Activated CD4-positive, alpha-beta T cell treated with anti-CD3 and anti-CD28 coated beads for 4 hours (primary cell): ENCODE results near the gene SMTNL1.
A peak's percentile ranks its signal among the peaks of the same experiment; 100 is the strongest.
"Not testable (repeated sequence)": the region's sequence is repeated elsewhere in the genome, so short reads cannot be mapped to it uniquely, and the experiment has no call there.

ENCODE experiments used
- DNase-seq, 2 donors: peaks; one replicate each; pipeline ENCODE4 v3.0.0-alpha.2; 2020

The SMTNL1 gene

DNA sequence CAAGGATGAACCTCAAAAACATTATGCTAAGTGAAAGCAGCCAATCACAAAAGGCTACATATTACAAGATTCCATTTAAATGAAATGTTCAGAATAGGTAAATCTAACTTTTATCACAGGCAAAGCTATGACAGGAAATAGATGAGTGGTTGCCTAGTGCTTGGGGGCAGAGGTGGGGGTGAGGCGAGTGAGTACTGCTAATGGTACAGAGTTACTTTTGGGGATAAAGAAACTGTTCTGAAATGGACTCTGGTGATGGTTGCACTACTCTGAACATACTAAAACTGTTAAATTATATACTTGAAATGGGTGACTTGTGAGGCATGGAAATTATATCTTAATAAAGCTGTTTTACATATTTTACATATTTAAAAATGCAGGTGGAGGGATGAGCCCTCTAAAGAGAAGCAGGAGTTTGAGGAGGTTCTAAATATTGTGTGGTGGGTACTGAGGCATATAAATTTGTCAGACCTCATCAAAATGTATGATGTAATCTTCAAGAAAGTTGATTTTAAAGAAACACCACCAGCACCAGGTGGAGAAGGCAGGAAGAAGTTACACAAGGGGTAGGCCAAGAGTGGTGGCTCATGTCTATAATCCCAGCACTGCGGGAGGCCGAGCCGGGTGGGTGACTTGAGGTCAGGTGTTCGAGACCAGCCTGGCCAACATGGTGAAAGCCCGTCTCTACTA, 25.5 kb upstream of the SMTNL1 start:
- no peak for DNase-seq

GRCh38 chr11:57512646-57513451, 24.5 kb upstream of the SMTNL1 start:
- DNase-seq = no peak

DNA sequence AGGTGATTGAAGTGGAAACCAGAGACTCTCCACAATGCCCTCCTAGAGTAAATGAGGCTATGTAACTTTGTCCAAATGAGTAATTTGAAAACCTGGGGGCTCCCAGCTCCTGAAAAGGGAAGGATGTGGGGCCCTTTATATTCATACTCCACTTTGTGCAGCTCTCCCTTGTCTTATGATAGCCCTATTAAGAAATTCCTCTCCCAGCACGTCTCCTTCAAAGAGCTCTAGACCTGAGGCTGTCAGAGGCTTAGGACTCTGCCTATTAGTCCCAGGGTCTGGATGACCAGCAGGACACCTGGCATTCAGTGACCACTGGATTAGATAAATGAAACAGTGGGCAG, 24.0 kb upstream of the SMTNL1 start:
- no peak for DNase-seq

DNA sequence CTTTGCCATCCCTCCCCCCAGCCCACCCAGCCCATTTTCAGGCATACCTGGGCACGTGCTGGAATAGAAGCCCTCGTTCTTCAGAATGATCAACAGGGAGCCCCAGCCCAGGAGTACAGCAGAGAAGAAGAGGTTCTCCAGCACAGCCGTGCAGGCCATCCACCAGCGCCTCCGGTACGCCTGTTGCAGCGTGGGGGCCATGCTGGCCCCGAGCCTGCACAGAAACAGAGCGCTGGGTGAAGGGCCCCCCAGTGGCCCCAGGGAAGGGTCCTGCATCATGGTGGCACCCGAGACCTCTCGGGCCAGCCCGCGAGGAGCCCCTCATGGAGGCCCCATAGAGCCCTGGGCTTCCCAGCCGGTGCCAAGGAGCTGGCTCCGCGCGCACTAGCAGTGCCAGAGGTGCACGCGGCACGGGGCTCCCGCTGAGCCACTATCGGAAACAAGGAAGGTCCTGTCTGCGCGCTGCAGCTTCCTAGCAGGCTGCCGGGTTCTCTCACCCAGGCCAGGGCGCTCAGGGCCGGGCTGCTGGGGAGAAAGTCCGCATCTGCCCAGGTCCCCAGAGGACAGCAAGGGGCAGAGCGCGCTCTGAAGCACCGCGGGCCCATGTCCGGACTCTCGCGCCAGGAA, 23.4 kb upstream of the SMTNL1 start:
- peak; percentile 31 to 35 for DNase-seq

- DNase-seq = peak; percentile 39 to 53
These were observed 22.7 kb upstream of the SMTNL1 start for GRCh38 chr11:57514538-57515331.

GRCh38 chr11:57515332-57516060, 21.9 kb upstream of the SMTNL1 start, which contains the start of gene SLC43A1:
SLC43A1 (minus strand) TSS chr11:57515702; CDS start chr11:57514111, 1,591 bp downstream.
- peak; percentile 22 to 37 for DNase-seq

DNA sequence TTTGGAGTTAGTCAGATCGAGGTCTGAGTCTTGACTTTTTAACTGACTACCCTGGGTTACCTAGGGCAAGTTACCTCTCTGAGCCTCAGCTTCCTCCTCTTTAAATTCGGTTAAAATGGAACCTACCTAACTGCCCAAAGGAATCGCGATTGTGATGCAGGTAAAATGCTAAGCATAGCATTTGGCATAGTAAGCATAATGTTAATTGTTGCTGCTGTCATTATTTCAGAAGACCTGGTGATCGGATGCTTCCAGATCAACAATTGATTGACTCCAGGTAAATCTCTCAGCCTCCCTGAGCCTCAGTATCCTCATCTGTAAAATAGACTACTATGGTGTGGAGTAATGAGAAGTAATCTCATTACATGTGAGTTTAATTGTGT, 21.3 kb upstream of the SMTNL1 start:
- no peak for DNase-seq

DNA sequence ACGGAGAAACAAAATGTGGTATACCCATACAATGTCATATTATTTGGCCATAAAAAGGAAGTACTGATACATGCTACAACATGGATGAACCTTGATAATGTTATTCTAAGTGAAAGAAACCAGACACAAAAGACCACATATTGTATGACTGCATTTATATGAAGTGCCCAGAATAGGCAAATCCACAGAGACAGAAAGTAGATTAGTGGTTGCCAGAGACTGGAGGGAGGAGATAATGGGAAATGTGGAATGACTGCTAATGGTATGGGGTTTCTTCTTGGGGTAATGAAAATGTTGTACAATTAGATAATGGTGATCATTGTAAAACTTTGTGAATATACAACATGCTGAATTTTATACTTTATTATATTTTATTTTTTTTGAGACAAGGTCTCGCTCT, 16.3 kb upstream of the SMTNL1 start:
- no peak for DNase-seq

DNA sequence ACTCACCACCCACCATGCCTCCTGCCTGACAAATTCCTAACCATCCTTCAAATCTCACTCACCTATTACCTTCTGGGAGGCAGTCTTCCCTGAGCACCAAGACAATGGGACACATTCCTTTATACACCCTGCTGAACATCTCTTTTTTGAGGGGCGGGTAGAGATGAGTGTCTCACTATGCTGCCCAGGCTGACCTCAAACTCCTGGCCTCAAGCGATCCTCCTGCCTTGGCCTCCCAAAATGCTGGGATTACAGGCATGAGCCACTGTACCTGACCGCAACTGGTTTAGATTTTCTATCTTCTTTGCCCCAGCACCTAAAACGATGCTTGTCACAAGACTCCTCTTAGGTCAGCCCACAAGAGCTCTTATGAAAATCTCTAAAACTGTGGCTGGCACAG, 14.0 kb upstream of the SMTNL1 start:
- DNase-seq = no peak

DNA sequence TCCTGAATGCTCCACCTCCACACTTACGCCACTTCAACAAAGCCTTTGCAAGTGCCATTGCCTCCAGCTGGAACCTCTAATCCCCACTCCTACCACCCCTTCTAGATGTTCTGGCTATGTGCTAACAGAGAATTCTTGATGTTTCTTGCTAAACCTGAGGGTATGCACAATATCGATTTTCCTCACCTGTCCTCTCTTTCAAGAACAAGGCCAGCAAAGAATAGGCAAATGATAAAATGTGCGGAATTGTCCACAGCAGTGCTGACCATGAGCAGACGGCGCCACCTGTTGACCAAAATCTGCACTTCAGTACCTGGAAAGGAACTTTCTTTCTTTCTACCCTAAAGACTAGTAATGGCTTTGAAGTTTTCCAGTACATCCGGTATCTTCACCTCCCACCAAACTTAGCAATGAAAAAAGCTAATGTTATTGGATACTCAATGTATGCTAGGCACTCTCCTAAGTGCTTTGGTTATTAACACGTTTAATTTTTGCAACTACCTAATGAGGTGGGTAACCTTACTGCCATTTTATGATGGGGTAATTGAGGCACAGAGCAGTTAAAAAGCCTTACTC, 10.3 kb upstream of the SMTNL1 start:
- DNase-seq = peak; percentile 66 to 79

DNA sequence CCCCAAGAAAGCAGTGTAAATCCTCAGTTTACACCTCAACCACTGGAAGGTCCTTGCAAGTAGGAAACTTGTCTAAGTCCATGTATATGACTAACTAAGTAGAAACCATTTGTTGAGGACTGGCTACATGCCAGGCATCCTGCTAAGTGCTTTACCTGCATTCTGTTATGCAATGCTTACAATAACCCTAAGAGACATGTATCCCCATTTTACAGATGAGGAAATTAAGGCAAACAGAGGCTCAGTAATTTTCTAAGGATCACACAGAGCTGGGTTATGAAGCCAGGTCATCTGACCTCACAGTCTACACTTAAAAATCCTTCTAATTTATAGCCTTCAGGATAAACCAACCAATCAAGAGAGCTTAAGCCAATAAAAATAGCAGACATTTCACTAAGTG, 8.4 kb upstream of the SMTNL1 start:
- no peak for DNase-seq

DNA sequence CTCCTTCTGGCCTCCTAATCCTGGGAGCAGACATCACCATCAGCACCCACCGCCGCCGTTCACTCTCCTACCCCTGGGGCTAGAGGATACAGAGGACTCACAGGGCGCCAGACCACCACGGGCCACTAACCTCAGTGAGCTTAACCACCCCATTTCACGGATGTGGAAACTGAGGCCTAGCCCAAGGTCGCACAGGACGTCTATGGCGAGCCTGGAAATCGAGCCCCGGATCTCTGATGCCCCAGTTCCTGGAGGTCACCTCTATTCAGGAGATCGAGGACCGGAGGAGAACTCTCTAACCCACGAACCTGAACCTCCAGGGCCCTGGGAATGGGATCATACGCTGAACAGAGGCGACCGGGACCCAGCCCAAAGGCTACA, 7.2 kb upstream of the SMTNL1 start:
- no peak for DNase-seq

GRCh38 chr11:57530596-57531507, 6.5 kb upstream of the SMTNL1 start, which contains the start of gene TIMM10:
TIMM10 (minus strand) TSS chr11:57530754; CDS start chr11:57530189, 565 bp downstream.
- peak; percentile 91 to 94 for DNase-seq

DNA sequence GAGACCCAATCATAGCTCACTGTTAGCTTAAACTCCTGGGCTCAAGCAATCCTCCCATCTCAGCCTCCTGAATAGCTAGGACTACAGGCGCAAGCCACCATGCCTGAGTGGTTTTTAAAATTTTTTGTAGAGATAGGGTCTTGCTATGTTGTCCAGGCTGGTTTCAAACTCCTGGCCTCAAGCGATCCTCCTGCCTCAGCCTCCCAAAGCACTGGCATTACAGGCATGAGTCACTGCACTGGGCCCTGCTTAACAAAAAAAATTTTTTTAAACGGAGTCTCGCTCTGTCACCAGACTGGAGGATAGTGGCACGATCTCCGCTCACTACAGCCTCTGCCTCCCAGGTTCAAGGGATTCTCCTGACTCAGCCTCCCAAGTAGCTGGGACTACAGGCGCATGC, 2.9 kb upstream of the SMTNL1 start:
- not testable (repeated sequence) for DNase-seq

GRCh38 chr11:57539342-57539741, 1.9 kb downstream of the SMTNL1 start:
- no peak for DNase-seq

- no peak for DNase-seq
These were observed 3.8 kb downstream of the SMTNL1 start for GRCh38 chr11:57541169-57541568.

DNA sequence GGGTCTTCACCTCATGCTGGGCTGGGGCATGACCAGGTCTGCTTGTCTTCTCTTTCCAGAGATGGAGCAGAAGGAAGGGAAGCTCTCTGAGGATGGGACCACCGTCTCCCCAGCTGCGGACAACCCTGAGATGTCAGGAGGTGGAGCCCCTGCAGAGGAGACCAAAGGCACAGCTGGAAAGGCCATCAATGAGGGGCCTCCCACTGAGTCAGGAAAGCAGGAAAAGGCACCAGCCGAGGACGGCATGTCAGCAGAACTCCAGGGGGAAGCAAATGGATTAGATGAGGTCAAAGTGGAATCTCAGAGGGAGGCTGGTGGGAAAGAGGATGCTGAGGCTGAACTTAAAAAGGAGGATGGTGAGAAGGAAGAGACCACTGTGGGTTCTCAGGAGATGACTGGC, 5.2 kb downstream of the SMTNL1 start:
- no peak for DNase-seq

- no peak for DNase-seq
These were observed 6.2 kb downstream of the SMTNL1 start for GRCh38 chr11:57543593-57543992.

DNA sequence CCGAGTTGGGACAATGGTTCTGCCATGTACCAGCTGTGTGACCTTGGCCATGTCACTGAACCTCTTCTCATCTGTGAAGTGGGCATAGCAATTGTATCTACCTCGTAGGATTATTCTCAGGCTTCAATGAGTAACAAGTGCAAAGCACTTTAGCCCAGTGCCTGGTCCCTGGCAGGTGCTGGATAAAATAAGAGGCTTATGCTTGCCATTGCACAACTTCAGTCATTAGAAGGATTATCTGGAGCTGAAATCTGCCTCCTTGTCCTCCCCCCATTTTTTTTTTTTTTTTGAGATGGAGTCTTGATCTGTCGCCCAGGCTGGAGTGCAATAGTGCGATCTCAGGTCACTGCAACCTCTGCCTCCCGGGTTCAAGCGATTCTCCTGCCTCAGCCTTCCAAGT, 7.2 kb downstream of the SMTNL1 start:
- no peak for DNase-seq

GRCh38 chr11:57545883-57546282, 8.5 kb downstream of the SMTNL1 start:
- DNase-seq = no peak

- no peak for DNase-seq
These were observed 9.1 kb downstream of the SMTNL1 start for GRCh38 chr11:57546451-57546850.
